ENCODE results near the gene CKLF.

CKLF gene

DNA sequence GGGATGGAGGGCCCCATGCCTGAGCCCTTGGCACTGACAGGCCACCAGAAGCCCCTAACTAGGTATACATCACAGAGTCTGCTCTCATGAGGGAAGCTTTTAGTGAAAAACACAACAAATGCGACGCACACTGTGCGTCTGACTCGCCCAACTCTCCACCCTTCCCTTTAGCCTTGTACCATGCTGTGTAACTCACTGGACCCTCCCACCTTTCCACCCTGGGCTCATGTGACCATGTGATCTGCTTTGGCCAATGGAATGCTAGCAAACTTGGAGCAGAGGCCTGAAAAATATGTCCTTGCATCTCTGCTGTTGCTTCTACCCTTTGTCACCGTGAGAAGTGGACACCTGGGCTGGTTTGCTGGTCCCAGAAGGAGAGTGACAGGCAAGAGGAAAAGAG, 24.1 kb upstream of the CKLF start:
- Histone ChIP-seq H3K27me3 (no peaks in the 10 kb centered on the region), H3K9me3 (no peaks in the 10 kb centered on the region), H3K4me1 (no peaks in the 10 kb centered on the region), H3K4me3 (ENCODE audit: low read depth, low read length) (no peak overlapping the region), H3K36me3 (no peaks in the 10 kb centered on the region)
- no peak for DNase-seq
- TF ChIP-seq, protein P1, sequence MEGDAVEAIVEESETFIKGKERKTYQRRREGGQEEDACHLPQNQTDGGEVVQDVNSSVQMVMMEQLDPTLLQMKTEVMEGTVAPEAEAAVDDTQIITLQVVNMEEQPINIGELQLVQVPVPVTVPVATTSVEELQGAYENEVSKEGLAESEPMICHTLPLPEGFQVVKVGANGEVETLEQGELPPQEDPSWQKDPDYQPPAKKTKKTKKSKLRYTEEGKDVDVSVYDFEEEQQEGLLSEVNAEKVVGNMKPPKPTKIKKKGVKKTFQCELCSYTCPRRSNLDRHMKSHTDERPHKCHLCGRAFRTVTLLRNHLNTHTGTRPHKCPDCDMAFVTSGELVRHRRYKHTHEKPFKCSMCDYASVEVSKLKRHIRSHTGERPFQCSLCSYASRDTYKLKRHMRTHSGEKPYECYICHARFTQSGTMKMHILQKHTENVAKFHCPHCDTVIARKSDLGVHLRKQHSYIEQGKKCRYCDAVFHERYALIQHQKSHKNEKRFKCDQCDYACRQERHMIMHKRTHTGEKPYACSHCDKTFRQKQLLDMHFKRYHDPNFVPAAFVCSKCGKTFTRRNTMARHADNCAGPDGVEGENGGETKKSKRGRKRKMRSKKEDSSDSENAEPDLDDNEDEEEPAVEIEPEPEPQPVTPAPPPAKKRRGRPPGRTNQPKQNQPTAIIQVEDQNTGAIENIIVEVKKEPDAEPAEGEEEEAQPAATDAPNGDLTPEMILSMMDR (IDR thresholded peaks at IDR 0.05; ENCODE audit: low read depth, low read length) = no peak

DNA sequence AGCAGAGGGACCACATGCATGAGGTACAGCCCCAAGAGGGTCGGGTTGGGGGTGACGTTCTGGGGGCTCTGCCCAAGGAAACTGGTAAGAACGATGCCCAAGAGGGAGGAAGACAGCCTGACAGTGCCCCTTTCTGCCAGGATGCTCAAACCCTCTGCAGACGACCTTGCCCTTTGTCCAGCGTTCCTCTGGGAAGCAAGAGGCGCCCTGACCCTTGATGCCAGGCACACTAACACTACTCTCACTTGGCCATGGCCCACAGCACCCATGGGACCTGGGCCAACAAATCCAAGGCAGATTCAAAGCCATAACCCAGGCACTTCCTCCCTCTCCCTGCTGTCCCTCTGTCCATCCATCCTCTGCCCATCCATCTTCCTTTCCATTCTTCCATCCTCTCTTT, 22.9 kb upstream of the CKLF start:
- no peaks in the 10 kb centered on the region for H3K9me3 ChIP-seq

DNA sequence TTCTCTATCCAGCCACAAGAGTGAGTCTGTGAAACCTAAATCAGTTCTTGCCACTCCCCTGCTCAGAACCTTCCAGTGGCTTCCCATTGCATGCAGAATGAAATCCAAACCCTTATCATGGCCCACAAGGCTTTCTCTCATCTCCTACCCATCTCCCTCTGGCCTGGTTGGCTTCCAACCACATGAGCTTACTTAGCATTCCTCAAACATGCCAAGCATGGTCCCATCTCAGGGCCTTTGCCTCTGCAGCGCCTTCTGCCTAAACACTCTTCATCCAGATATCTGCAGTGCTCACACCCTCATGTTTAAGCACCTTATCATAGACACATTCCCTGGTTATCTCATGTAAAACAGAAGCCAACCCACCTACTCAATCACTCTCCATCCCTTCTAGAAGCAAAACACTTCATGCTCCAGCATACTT, 18.0 kb upstream of the CKLF start:
- no peak for DNase-seq
- H3K36me3 ChIP-seq = no peaks in the 10 kb centered on the region
- H3K4me3 ChIP-seq (ENCODE audit: low read depth, low read length) = no peak overlapping the region
- H3K27me3 ChIP-seq = no peaks in the 10 kb centered on the region
- no peaks in the 10 kb centered on the region for H3K4me1 ChIP-seq
- TF ChIP-seq, protein P1 (IDR thresholded peaks at IDR 0.05; ENCODE audit: low read depth, low read length) = no peak
- no peaks in the 10 kb centered on the region for H3K9me3 ChIP-seq

More for the DNA sequence above, 22.9 kb upstream of the CKLF start:
- TF ChIP-seq, protein P1 (IDR thresholded peaks at IDR 0.05; ENCODE audit: low read depth, low read length) = no peak
- Histone ChIP-seq H3K27me3 (no peaks in the 10 kb centered on the region), H3K4me3 (ENCODE audit: low read depth, low read length) (no peak overlapping the region), H3K36me3 (no peaks in the 10 kb centered on the region), H3K4me1 (no peaks in the 10 kb centered on the region)
- no peak for DNase-seq

DNA sequence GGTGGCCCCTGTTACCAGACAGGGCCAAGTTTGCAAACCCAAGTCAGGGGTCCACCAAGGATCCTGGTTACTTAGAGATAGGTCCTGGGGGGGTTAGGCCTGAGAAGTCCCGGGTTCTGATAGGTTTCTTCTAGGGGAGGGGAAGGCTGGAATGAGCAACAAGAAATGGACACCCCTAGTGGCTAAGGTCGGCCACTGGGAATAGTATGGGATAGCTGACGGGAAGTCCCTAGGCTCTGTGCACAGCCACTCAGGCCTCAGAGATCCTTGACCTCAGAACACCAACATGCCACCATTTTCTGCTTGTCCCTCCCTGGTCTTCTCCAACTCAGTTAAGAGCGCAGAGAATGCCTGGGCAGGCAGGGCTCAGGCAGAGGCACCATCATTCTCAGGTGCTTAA, 15.9 kb upstream of the CKLF start:
- no peak overlapping the region for H3K4me3 ChIP-seq (ENCODE audit: low read depth, low read length)
- H3K4me1 ChIP-seq = no peaks in the 10 kb centered on the region
- no peaks in the 10 kb centered on the region for H3K9me3 ChIP-seq
- no peak for DNase-seq
- no peaks in the 10 kb centered on the region for H3K36me3 ChIP-seq
- H3K27me3 ChIP-seq = no peaks in the 10 kb centered on the region
- TF ChIP-seq, protein P1 (IDR thresholded peaks at IDR 0.05; ENCODE audit: low read depth, low read length) = no peak

DNA sequence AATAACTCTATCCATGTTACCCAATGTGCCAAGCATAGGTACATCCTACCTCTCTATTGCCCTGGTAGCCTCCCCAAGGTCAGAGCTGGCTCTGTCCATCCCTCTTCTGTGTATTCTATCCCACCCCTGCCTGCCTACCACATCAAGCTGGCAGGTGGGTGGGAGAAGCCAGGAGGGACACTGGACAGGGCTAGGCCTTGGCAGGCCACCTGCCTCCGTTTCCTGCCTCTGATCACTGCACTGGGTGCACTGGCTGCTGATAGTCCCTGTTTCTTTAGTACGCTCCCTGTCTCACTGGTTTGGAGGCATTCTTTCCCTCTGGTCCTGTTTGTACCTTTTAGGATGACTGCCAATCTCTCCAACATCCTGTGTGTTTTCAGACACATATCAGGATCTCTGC, 15.1 kb upstream of the CKLF start:
- TF ChIP-seq, protein P1 (IDR thresholded peaks at IDR 0.05; ENCODE audit: low read depth, low read length) = no peak
- H3K4me3 ChIP-seq (ENCODE audit: low read depth, low read length) = no peak overlapping the region
- H3K27me3 ChIP-seq = no peaks in the 10 kb centered on the region
- no peak for DNase-seq
- no peaks in the 10 kb centered on the region for H3K36me3 ChIP-seq
- H3K4me1 ChIP-seq = no peaks in the 10 kb centered on the region
- H3K9me3 ChIP-seq = no peaks in the 10 kb centered on the region

DNA sequence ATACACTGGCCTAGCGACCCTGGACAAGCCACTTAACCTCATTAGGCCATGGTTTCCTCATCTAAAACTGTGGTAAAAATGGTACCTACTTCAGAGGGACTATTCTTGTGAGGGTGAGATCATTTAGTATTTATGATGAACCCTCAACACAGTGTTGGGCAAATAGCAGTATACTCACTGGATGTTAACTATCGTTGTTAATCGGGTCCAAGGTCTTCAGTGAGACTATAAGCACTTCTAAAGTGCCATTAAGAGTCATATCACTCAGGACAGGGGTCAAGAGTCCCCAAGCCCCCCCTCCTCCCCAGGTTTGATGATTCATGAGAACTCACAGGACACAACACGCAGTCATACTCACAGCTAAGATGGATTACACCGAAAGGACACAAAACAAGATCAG, 13.5 kb upstream of the CKLF start:
- Histone ChIP-seq H3K36me3 (no peaks in the 10 kb centered on the region), H3K4me1 (no peaks in the 10 kb centered on the region), H3K27me3 (no peaks in the 10 kb centered on the region), H3K4me3 (ENCODE audit: low read depth, low read length) (no peak overlapping the region), H3K9me3 (no peaks in the 10 kb centered on the region)
- TF ChIP-seq, protein P1 (IDR thresholded peaks at IDR 0.05; ENCODE audit: low read depth, low read length) = no peak
- DNase-seq = no peak

Measured in BE2C (cell line).